ENCODE results near the gene MALRD1. TPM values are rescaled to one million over a fixed set of nuclear protein-coding genes. Genes with fewer than 3 reads are reported as not detected.

The MALRD1 gene
- total RNA-seq, 1 donor from 2014 or later: 0.11 TPM

GRCh38 chr10:19283285-19283684, 234.7 kb downstream of the MALRD1 start:
- Histone ChIP-seq H3K36me3 (no peaks in the 10 kb centered on the region), H3K4me2 (no peak overlapping the region), H3K79me2 (ENCODE audit: low read depth) (no peaks in the 10 kb centered on the region), H2AFZ (replicated peaks) (no peak overlapping the region), H3F3A (ENCODE audit: low read depth) (no peaks in the 10 kb centered on the region), H3K4me3 (no peak overlapping the region), H3K9me3 (ENCODE audit: low read depth) (no peaks in the 10 kb centered on the region), H3K27ac (no peak overlapping the region), H4K20me1 (ENCODE audit: low read depth) (no peaks in the 10 kb centered on the region), H3K27me3 (no peaks in the 10 kb centered on the region), H3K4me1 (no peaks in the 10 kb centered on the region), H3K9ac (no peak overlapping the region)
- Mint-ChIP-seq H3K9me3 (peaks cover 2% of the 10 kb centered on the region), H3K4me1 (no peaks in the 10 kb centered on the region), H3K27me3 (ENCODE audit: insufficient read depth, low read depth) (peaks cover 4% of the 10 kb centered on the region), H3K27ac (no peak overlapping the region), H3K36me3 (no peaks in the 10 kb centered on the region), H3K4me3 (no peak overlapping the region)
- no peak for DNase-seq (ENCODE audit: low spot score)
- no peak for TF ChIP-seq EZH2 (IDR thresholded peaks at IDR 0.05)
- TF ChIP-seq, protein P1, sequence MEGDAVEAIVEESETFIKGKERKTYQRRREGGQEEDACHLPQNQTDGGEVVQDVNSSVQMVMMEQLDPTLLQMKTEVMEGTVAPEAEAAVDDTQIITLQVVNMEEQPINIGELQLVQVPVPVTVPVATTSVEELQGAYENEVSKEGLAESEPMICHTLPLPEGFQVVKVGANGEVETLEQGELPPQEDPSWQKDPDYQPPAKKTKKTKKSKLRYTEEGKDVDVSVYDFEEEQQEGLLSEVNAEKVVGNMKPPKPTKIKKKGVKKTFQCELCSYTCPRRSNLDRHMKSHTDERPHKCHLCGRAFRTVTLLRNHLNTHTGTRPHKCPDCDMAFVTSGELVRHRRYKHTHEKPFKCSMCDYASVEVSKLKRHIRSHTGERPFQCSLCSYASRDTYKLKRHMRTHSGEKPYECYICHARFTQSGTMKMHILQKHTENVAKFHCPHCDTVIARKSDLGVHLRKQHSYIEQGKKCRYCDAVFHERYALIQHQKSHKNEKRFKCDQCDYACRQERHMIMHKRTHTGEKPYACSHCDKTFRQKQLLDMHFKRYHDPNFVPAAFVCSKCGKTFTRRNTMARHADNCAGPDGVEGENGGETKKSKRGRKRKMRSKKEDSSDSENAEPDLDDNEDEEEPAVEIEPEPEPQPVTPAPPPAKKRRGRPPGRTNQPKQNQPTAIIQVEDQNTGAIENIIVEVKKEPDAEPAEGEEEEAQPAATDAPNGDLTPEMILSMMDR (IDR thresholded peaks at IDR 0.05): no peak
- TF ChIP-seq EZH2phosphoT487 (IDR thresholded peaks at IDR 0.05): no peak

GRCh38 chr10:19283786-19284185, 235.2 kb downstream of the MALRD1 start:
- H3K4me1 Mint-ChIP-seq: no peaks in the 10 kb centered on the region
- H3K4me3 Mint-ChIP-seq: no peak overlapping the region
- H3K27me3 ChIP-seq: no peaks in the 10 kb centered on the region
- H4K20me1 ChIP-seq (ENCODE audit: low read depth): no peaks in the 10 kb centered on the region
- H3K79me2 ChIP-seq (ENCODE audit: low read depth): no peaks in the 10 kb centered on the region
- H3K27me3 Mint-ChIP-seq (ENCODE audit: insufficient read depth, low read depth): peaks cover 4% of the 10 kb centered on the region
- no peaks in the 10 kb centered on the region for H3K9me3 ChIP-seq (ENCODE audit: low read depth)
- TF ChIP-seq, protein P1 (IDR thresholded peaks at IDR 0.05): no peak
- TF ChIP-seq EZH2phosphoT487 (IDR thresholded peaks at IDR 0.05) (no peak), EZH2 (IDR thresholded peaks at IDR 0.05) (no peak)
- no peaks in the 10 kb centered on the region for H3K4me1 ChIP-seq
- no peaks in the 10 kb centered on the region for H3F3A ChIP-seq (ENCODE audit: low read depth)
- peak; percentile 16 for DNase-seq (ENCODE audit: low spot score)
- no peak overlapping the region for H3K4me3 ChIP-seq
- H3K36me3 ChIP-seq: no peaks in the 10 kb centered on the region
- H3K9ac ChIP-seq: no peak overlapping the region
- H3K36me3 Mint-ChIP-seq: no peaks in the 10 kb centered on the region
- H2AFZ ChIP-seq (replicated peaks): no peak overlapping the region
- H3K4me2 ChIP-seq: no peak overlapping the region
- no peak overlapping the region for H3K27ac Mint-ChIP-seq
- H3K27ac ChIP-seq: no peak overlapping the region
- H3K9me3 Mint-ChIP-seq: peaks cover 2% of the 10 kb centered on the region

GRCh38 chr10:19290770-19291169, 242.2 kb downstream of the MALRD1 start:
- no peak overlapping the region for H2AFZ ChIP-seq (replicated peaks)
- no peak overlapping the region for H3K27ac ChIP-seq
- TF ChIP-seq EZH2 (IDR thresholded peaks at IDR 0.05) (no peak), EZH2phosphoT487 (IDR thresholded peaks at IDR 0.05) (no peak)
- TF ChIP-seq, protein P1 (IDR thresholded peaks at IDR 0.05): no peak
- Mint-ChIP-seq H3K36me3 (no peaks in the 10 kb centered on the region), H3K27ac (no peak overlapping the region), H3K4me1 (no peaks in the 10 kb centered on the region), H3K27me3 (ENCODE audit: insufficient read depth, low read depth) (no peaks in the 10 kb centered on the region), H3K4me3 (no peak overlapping the region), H3K9me3 (peaks cover 3% of the 10 kb centered on the region)
- H3F3A ChIP-seq (ENCODE audit: low read depth): no peaks in the 10 kb centered on the region
- H3K9ac ChIP-seq: no peak overlapping the region
- no peak overlapping the region for H3K4me2 ChIP-seq
- H3K36me3 ChIP-seq: no peaks in the 10 kb centered on the region
- no peak for DNase-seq (ENCODE audit: low spot score)
- no peaks in the 10 kb centered on the region for H4K20me1 ChIP-seq (ENCODE audit: low read depth)
- no peaks in the 10 kb centered on the region for H3K79me2 ChIP-seq (ENCODE audit: low read depth)
- no peaks in the 10 kb centered on the region for H3K4me1 ChIP-seq
- no peaks in the 10 kb centered on the region for H3K27me3 ChIP-seq
- no peak overlapping the region for H3K4me3 ChIP-seq
- H3K9me3 ChIP-seq (ENCODE audit: low read depth): no peaks in the 10 kb centered on the region

Data from neural progenitor cell (in vitro differentiated cells).